Activated CD4-positive, alpha-beta T cell treated with anti-CD3 and anti-CD28 coated beads for 24 hours (primary cell): Measurements from ENCODE around the gene PPIP5K1.
"Not testable (repeated sequence)": the region's sequence is repeated elsewhere in the genome, so short reads cannot be mapped to it uniquely, and the experiment has no call there.

Experiments used
- DNase-seq, 2 donors: peaks; one replicate each; pipeline ENCODE4 v3.0.0-alpha.2; 2020; ENCODE audit warnings: low read depth in 2 of 2

PPIP5K1 gene

GRCh38 chr15:43545426-43545825 is 44.6 kb downstream of the PPIP5K1 start:
- no peak for DNase-seq

- no peak for DNase-seq
Observed at GRCh38 chr15:43544266-43544665, 45.7 kb downstream of the PPIP5K1 start.

- DNase-seq: no peak
Observed at GRCh38 chr15:43541785-43542184, 48.2 kb downstream of the PPIP5K1 start.

- DNase-seq: no peak
Observed at GRCh38 chr15:43538091-43538490, 51.9 kb downstream of the PPIP5K1 start.

GRCh38 chr15:43534897-43535296 is 55.1 kb downstream of the PPIP5K1 start:
- DNase-seq: no peak

GRCh38 chr15:43532826-43533225 is 57.2 kb downstream of the PPIP5K1 start:
- DNase-seq: not testable (repeated sequence)

- no peak for DNase-seq
Observed at GRCh38 chr15:43531018-43531670, 58.9 kb downstream of the PPIP5K1 start.

GRCh38 chr15:43529587-43530345 is 60.2 kb downstream of the PPIP5K1 start:
- DNase-seq: no peak

- DNase-seq: no peak
Observed at GRCh38 chr15:43529141-43529540, 60.9 kb downstream of the PPIP5K1 start.

GRCh38 chr15:43528542-43529007 is 61.4 kb downstream of the PPIP5K1 start:
- no peak for DNase-seq

- no peak for DNase-seq
Observed at GRCh38 chr15:43527802-43528541, 62.0 kb downstream of the PPIP5K1 start.

GRCh38 chr15:43527016-43527801 is 62.8 kb downstream of the PPIP5K1 start:
- no peak for DNase-seq

GRCh38 chr15:43526261-43526930 is 63.6 kb downstream of the PPIP5K1 start:
- no peak for DNase-seq

- no peak for DNase-seq
Observed at GRCh38 chr15:43525131-43525530, 64.9 kb downstream of the PPIP5K1 start.

GRCh38 chr15:43524254-43524845 is 65.7 kb downstream of the PPIP5K1 start:
- DNase-seq: no peak

GRCh38 chr15:43523646-43524045 is 66.4 kb downstream of the PPIP5K1 start:
- no peak for DNase-seq

- DNase-seq: no peak
Observed at GRCh38 chr15:43522247-43522646, 67.8 kb downstream of the PPIP5K1 start.

- DNase-seq: no peak
Observed at GRCh38 chr15:43521419-43521818, 68.6 kb downstream of the PPIP5K1 start.

GRCh38 chr15:43520138-43520537 is 69.9 kb downstream of the PPIP5K1 start:
- DNase-seq: no peak

GRCh38 chr15:43519196-43519595 is 70.8 kb downstream of the PPIP5K1 start:
- DNase-seq: no peak
